Measurements from ENCODE around the gene GLOD4. TPM values are rescaled to one million over a fixed set of nuclear protein-coding genes. Genes with fewer than 3 reads are reported as not detected.

Gene GLOD4
- total RNA-seq, 1 experiment from 2014 or later, result 69.7 TPM

DNA sequence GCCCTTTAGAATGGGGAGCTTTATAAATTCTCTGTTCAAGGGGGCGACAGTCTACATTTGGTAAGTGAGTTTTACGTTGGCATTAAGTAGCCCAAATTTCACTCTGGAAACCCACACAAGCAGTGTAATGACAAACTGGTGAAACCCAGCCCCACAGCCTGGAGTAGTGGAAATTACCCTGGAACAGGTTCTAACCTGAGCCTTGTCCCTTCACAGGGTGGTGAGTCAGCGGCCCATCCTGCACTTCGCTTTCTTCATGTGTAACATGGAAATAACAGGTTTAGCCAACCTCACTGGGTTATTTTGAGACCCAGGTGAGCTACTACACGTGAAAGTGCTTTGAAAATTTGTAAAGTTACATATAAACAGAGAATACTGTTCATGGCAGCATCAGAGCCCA is 53.2 kb downstream of the GLOD4 start:
- intact Hi-C loops (cut with micrococcal nuclease; ENCODE audit: unreplicated experiment), result no loop called here
- Mint-ChIP-seq H3K4me3 (ENCODE audit: unreplicated experiment) (no peak overlapping the region), H3K27me3 (ENCODE audit: insufficient read depth, unreplicated experiment) (no peaks in the 10 kb centered on the region), H3K9me3 (ENCODE audit: unreplicated experiment) (no peaks in the 10 kb centered on the region), H3K4me1 (ENCODE audit: low read depth, unreplicated experiment) (peaks cover 7% of the 10 kb centered on the region), H3K27ac (ENCODE audit: unreplicated experiment) (no peak overlapping the region), H3K36me3 (ENCODE audit: insufficient read depth, unreplicated experiment) (peaks cover 13% of the 10 kb centered on the region)
- Histone ChIP-seq H3K4me1 (no peaks in the 10 kb centered on the region), H3K36me3 (ENCODE audit: control insufficient read depth, insufficient read depth, low read length) (no peaks in the 10 kb centered on the region), H3K9me3 (no peaks in the 10 kb centered on the region), H3K4me3 (ENCODE audit: low read depth, low read length) (no peak overlapping the region), H3K27me3 (replicated peaks; ENCODE audit: control insufficient read depth, insufficient read depth, low read length) (no peaks in the 10 kb centered on the region)
- DNase-seq, result no peak
- TF ChIP-seq, protein P1, sequence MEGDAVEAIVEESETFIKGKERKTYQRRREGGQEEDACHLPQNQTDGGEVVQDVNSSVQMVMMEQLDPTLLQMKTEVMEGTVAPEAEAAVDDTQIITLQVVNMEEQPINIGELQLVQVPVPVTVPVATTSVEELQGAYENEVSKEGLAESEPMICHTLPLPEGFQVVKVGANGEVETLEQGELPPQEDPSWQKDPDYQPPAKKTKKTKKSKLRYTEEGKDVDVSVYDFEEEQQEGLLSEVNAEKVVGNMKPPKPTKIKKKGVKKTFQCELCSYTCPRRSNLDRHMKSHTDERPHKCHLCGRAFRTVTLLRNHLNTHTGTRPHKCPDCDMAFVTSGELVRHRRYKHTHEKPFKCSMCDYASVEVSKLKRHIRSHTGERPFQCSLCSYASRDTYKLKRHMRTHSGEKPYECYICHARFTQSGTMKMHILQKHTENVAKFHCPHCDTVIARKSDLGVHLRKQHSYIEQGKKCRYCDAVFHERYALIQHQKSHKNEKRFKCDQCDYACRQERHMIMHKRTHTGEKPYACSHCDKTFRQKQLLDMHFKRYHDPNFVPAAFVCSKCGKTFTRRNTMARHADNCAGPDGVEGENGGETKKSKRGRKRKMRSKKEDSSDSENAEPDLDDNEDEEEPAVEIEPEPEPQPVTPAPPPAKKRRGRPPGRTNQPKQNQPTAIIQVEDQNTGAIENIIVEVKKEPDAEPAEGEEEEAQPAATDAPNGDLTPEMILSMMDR (IDR thresholded peaks at IDR 0.05; ENCODE audit: insufficient read depth in 1 of 2, low read depth in 1 of 2, low read length in 1 of 2, severe bottlenecking in 1 of 2, unreplicated experiment in 1 of 2), result no peak
- ChIA-PET POLR2A (no interaction called here), CTCF (no interaction called here)
- BruUV-seq (replicated peaks), result no TSS peak

DNA sequence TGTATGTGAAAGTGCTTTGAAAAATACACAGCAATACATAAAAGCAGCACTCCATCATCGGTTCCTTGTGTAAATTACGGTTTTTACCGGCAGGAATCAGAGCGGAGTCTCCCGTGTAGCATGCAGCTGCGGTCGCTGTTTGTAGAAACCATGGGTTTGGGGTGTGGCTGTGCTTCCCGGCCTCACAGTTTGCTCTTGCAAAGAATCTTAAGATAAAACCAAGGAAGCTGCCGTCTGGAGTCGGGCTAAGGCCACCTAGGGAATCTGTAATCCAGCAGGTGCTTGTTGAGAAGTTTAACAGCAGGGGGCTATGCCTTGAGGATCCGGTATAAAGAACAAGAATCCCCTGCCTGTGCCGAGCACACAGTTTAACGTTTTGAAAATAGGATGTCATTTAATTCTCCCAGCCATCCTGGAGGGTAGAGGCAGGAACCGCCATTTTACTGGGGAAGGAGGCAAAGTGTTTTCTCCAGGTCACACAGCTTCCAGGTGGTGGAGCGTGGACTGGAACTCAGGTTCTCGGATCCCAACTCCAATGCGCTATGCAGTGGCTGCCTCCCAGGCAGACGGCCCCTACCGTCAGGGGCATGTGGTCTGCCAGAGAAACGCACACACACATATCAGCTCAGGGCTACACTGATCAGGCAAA is 55.7 kb downstream of the GLOD4 start:
- DNase-seq, result peak; percentile 33 to 40
- intact Hi-C loops (cut with micrococcal nuclease; ENCODE audit: unreplicated experiment), result no loop called here
- peak overlapping the region; percentile 76 for H3K27ac Mint-ChIP-seq (ENCODE audit: unreplicated experiment)
- POLR2A ChIA-PET, result interaction anchor here (0.7 kb wide), 1 partner anchor 17 kb away, joined by 4 read pairs; no protein-coding TSS in a partner anchor
- H3K9me3 Mint-ChIP-seq (ENCODE audit: unreplicated experiment), result no peaks in the 10 kb centered on the region
- peaks cover 7% of the 10 kb centered on the region for H3K4me1 Mint-ChIP-seq (ENCODE audit: low read depth, unreplicated experiment)
- no peaks in the 10 kb centered on the region for H3K36me3 Mint-ChIP-seq (ENCODE audit: insufficient read depth, unreplicated experiment)
- no peak overlapping the region for H3K4me3 ChIP-seq (ENCODE audit: low read depth, low read length)
- no peaks in the 10 kb centered on the region for H3K36me3 ChIP-seq (ENCODE audit: control insufficient read depth, insufficient read depth, low read length)
- H3K9me3 ChIP-seq, result no peaks in the 10 kb centered on the region
- H3K27me3 ChIP-seq (replicated peaks; ENCODE audit: control insufficient read depth, insufficient read depth, low read length), result no peaks in the 10 kb centered on the region
- H3K4me1 ChIP-seq, result no peaks in the 10 kb centered on the region
- CTCF ChIA-PET, result interaction anchor here (0.5 to 1.0 kb wide), 2 partner anchors 27 to 223 kb away, joined by 3 read pairs; no protein-coding TSS in a partner anchor
- H3K27me3 Mint-ChIP-seq (ENCODE audit: insufficient read depth, unreplicated experiment), result no peaks in the 10 kb centered on the region
- H3K4me3 Mint-ChIP-seq (ENCODE audit: unreplicated experiment), result peak overlapping the region; percentile 31
- TF ChIP-seq, protein P1 (IDR thresholded peaks at IDR 0.05; ENCODE audit: insufficient read depth in 1 of 2, low read depth in 1 of 2, low read length in 1 of 2, severe bottlenecking in 1 of 2, unreplicated experiment in 1 of 2), result no peak
- no TSS peak for BruUV-seq (replicated peaks)

DNA sequence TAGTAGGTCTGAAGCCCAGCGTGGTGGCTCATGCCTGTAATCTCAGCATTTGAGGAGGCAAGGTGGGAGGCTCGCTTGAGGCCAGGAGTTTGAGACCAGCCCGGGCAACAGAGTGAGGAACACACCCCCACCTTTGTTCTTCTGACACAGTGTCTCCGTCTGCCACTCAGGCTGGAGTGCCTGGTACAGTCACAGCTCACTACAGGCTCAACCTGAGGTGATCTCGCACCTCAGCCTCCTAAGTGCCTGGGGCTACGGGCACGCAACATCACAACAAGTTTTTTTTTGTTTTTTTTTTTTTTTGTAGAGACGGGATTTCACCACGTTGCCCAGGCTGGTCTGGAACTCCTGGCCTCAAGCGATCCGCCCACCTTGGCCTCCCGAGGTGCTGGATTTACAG is 56.3 kb downstream of the GLOD4 start:
- DNase-seq, result no peak
- H3K4me3 Mint-ChIP-seq (ENCODE audit: unreplicated experiment), result peak overlapping the region; percentile 31
- BruUV-seq (replicated peaks), result no TSS peak
- H3K4me3 ChIP-seq (ENCODE audit: low read depth, low read length), result no peak overlapping the region
- no peak overlapping the region for H3K27ac Mint-ChIP-seq (ENCODE audit: unreplicated experiment)
- H3K4me1 Mint-ChIP-seq (ENCODE audit: low read depth, unreplicated experiment), result peaks cover 7% of the 10 kb centered on the region
- ChIA-PET POLR2A (no interaction called here), CTCF (interaction anchor here (0.5 to 1.0 kb wide), 2 partner anchors 19 to 27 kb away, joined by 3 read pairs; no protein-coding TSS in a partner anchor)
- TF ChIP-seq, protein P1 (IDR thresholded peaks at IDR 0.05; ENCODE audit: insufficient read depth in 1 of 2, low read depth in 1 of 2, low read length in 1 of 2, severe bottlenecking in 1 of 2, unreplicated experiment in 1 of 2), result no peak
- H3K4me1 ChIP-seq, result no peaks in the 10 kb centered on the region
- intact Hi-C loops (cut with micrococcal nuclease; ENCODE audit: unreplicated experiment), result no loop called here
- no peaks in the 10 kb centered on the region for H3K9me3 Mint-ChIP-seq (ENCODE audit: unreplicated experiment)
- H3K9me3 ChIP-seq, result no peaks in the 10 kb centered on the region
- H3K36me3 Mint-ChIP-seq (ENCODE audit: insufficient read depth, unreplicated experiment), result no peaks in the 10 kb centered on the region
- no peaks in the 10 kb centered on the region for H3K36me3 ChIP-seq (ENCODE audit: control insufficient read depth, insufficient read depth, low read length)
- no peaks in the 10 kb centered on the region for H3K27me3 Mint-ChIP-seq (ENCODE audit: insufficient read depth, unreplicated experiment)
- H3K27me3 ChIP-seq (replicated peaks; ENCODE audit: control insufficient read depth, insufficient read depth, low read length), result no peaks in the 10 kb centered on the region

All from Caco-2 (cell line).